ENCODE data around the gene MTFR1L.

Gene MTFR1L

DNA sequence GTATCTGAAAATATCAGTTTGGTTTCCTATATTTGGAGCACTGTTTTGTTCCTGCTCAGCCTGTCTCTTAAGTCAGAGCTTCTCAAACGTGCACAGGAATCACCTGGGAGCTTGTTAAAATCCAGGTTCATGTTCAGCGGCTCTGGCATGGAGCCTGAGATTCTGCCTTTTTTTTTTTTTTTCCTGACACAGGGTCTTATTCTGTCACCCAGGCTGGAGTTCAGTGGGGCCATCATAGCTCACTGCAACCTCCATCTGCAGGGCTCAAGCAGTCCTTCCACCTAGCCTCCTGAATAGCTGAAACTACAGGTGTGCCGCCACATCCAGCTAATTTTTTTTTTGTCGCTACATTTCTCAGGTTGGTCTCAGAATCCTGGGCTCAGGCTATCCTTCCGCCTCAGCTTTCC is 32.0 kb upstream of the MTFR1L start:
- in situ Hi-C loops (cut with HindIII; ENCODE audit: low sequenced_read_pairs) = loop anchor here (5.0 to 25.0 kb wide), 3 partner anchors 35 to 300 kb away; no protein-coding TSS in a partner anchor

DNA sequence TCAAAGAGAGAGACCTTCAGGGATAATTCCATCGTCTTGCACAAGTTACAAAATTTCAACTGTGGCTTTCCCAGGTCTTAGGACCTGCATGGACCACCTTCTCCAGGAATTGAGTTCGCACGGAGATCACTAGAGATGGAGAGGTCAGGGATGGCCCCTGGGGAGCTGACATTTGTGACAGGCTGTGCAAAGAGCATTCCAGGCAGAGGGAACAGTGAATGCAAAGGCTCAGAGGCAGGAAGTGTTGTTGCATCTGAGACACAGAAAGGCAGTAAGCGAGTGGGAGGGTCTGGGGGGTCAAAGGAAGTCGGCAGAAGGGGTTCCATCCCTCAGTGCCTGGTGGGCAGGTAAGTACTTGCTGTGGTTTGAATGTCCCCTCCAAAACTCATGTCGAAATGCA is 29.3 kb upstream of the MTFR1L start:
- in situ Hi-C loops (cut with HindIII; ENCODE audit: low sequenced_read_pairs) = loop anchor here (25.0 kb wide), 1 partner anchor 303 kb away; no protein-coding TSS in a partner anchor

DNA sequence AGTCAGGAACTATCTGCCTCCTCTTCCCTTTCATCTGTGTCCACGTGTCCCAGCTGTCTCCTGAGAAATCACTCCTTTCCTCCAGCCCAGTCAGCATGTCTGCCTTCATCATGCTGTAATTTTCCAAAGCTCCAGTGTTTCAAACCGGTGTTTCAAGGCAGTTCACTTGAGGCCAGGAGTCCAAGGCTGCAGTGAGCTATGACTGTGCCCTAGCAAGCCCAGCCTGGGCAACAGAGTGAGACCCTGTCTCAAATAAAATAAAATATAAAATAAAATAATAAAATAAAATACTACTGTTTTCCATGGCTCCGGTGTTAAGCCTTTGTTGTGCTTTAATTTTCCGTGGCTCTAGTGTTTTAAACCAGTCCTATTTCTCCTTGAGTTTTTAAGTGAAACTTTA is 27.6 kb upstream of the MTFR1L start:
- in situ Hi-C loops (cut with HindIII; ENCODE audit: low sequenced_read_pairs) = loop anchor here (25.0 kb wide), 1 partner anchor 305 kb away; no protein-coding TSS in a partner anchor

DNA sequence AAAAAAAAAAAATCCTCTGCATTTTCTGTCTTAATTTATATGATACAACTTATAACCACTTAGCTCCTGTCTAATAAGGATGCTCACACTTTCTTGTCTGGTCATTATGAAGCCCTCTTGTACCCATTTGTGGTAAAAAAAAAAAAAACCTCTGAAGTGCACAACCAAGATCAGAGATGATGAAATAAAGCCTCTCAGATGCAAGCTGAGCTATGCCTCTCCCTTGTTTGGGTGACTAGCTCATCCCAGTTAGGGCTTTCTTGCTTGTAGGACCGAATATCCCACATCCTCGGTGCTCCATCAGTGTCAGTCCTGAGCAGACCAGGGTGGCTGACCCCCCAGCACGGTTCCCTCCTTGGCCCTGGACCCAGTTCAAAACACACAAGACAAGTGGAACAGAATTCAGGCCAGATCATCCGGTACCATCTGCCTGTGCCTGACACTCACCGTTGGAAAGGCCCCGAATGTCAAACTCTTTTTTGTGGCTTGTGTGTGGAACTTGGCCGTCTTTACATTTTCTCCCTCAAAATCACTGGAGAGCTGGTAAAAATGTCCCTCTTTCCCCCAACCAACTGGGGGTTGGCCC is 26.1 kb upstream of the MTFR1L start:
- in situ Hi-C loops (cut with HindIII; ENCODE audit: low sequenced_read_pairs) = loop anchor here (25.0 kb wide), 1 partner anchor 306 kb away; no protein-coding TSS in a partner anchor

DNA sequence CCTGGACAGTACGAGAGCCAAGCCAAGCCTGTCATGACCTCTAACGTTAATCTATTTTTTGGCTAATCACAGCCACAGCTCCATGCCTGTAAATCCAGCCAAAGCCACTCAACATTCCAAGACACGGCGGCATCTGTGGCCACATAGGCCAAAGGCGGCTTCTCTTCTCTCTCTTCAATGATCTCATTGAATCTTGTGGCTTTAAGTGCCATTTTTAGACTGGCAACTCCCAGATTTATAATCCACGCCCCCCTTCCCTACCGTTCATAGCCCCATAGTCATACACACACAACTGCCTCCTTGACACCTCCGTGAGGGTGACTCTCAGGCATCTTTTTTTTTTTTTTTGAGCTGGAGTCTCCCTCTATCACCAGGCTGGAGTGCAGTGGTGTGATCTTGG is 25.4 kb upstream of the MTFR1L start:
- in situ Hi-C loops (cut with HindIII; ENCODE audit: low sequenced_read_pairs) = loop anchor here (25.0 kb wide), 1 partner anchor 307 kb away; no protein-coding TSS in a partner anchor

DNA sequence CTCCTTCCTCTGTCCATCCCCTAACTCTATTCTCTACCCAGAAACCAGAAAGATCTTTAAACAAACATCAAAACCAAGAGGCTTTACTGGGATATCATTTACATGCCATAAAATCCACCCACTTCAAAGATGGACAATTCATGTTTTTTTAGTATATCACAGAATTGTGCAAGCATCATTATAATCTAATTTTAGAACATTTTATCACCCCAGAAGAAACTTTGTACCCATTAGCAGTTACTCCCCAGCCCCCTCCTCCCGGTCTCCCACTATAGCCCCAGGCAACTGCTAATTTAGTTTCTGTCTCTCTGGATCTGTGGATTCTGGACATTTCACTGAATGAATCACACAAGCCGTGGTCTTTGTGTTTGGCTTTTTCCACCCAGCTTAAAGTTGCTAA is 24.5 kb upstream of the MTFR1L start:
- in situ Hi-C loops (cut with HindIII; ENCODE audit: low sequenced_read_pairs) = loop anchor here (25.0 kb wide), 1 partner anchor 308 kb away; no protein-coding TSS in a partner anchor

DNA sequence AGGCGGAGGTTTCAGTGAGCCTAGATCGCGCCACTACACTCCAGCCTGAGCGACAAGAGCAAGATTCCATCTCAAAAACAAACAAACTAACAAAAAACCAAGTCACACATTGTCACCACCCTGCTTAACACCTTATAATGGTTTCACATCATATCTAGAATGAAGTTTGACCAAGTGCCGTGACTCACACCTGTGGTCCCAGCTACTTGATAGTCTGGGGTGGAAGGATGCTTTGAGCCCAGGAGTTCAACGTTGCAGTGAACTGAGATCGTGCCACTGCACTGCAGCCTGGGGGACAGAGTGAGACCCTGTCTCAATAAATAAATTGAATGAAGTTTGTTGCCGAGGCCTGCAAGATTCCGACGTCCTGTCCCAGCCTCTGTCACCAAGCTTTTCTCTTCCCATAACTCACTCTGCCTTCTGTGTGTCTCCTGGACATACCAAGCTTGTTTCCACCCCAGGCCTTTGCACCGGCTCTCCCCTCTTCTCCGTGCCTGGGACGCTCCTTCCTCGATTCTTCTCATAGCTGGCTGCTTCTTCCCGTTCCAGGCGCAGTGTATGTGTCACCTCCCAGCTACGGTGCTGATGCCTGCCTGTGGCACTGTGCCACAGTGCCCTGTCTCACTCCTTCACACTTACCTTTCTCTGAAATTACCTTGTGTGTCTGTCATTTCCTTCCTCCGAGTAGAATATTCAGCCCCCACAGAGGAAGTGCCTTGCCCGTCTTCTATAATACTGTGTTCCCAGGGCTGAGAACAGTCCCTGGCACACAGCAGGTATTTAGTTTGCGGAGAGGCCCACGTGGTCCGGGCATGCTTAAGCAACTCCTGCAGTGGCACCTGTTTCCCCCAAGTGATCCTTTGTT is 23.6 kb upstream of the MTFR1L start:
- in situ Hi-C loops (cut with HindIII; ENCODE audit: low sequenced_read_pairs) = loop anchor here (25.0 kb wide), 1 partner anchor 309 kb away; no protein-coding TSS in a partner anchor

DNA sequence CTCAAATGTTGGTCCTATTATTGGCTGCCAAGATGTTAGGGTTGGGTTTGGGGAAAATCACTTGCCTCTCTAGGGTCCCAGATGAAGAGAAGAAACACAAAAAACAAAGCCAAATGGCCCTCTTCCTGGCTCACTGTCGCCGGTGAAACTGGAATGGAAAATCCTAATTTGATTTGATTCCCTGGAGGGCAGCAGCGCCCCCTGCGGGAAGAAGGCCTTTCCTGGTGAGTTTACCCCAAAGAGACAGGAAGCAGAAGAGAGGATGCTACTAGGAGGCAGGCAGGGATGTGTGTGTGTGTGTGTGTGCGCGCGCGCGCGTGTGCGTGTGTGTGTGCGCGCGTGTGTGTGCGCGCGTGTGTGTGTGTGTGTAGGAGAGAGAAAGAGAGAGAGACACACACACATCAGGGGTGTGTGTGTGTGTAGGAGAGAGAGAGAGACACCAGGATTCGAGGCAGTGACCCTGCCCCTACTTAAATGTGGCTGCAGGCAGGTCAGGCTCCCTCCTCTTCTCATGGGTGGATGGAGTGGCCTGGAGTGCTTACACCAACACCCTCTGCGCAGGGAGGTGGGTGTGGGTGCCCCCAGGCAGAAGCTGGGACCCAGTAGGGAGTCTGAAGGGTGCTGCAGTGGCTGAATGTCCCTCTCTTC is 22.8 kb upstream of the MTFR1L start:
- in situ Hi-C loops (cut with HindIII; ENCODE audit: low sequenced_read_pairs) = loop anchor here (25.0 kb wide), 1 partner anchor 310 kb away; no protein-coding TSS in a partner anchor

DNA sequence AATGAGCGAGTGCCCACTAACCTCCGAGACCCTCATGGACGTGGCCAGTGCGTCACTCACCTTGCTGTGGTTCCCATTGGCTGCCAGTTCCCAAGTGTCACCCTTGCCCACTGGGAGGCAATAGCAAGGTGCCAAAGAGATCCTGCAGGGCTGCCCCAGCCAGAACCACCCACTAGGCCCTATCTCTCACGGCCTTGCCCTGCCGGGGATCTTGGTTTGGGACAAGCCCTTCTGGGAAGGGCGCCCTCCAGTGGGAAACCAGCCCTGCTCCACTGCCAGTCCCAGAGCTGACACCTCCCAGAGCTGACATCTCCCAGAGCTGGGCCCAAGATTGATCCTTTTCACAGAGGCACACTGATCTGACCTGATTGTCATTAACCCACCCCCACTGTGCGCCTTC is 21.8 kb upstream of the MTFR1L start:
- in situ Hi-C loops (cut with HindIII; ENCODE audit: low sequenced_read_pairs) = loop anchor here (25.0 kb wide), 1 partner anchor 311 kb away; no protein-coding TSS in a partner anchor

DNA sequence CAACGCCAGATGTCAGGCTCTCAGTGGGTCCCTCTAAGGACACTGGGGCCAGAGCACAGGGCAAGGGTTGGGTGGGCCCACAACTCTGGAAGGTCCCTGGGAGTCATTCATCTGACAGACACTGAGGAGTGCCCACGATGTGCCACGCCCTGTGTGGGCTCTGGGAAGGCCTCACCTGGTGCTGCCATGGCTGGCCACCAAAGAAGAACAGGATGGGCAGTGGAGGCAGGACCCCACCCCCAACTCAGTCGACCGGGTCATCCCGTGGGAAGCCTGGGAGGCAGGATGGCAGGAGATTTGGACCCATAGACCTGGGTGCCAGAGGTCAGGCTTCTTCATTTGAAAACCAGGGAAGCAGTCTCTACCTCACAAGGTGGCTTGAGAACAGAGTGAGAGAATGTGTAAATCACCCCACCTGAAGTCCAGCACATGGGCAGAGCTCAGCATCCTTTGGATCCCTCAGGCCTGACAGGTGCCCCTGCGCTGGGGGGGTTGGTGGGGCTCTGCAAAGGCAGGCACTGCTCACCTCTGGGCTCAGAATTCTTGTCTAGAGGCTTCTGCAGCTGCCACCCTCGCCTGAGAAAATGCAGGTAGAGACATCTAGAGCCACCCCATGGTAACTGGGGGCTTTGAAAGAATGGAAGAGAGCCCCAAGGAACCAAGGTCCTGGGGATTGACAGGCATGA is 20.9 kb upstream of the MTFR1L start:
- in situ Hi-C loops (cut with HindIII; ENCODE audit: low sequenced_read_pairs) = loop anchor here (25.0 kb wide), 1 partner anchor 312 kb away; no protein-coding TSS in a partner anchor

DNA sequence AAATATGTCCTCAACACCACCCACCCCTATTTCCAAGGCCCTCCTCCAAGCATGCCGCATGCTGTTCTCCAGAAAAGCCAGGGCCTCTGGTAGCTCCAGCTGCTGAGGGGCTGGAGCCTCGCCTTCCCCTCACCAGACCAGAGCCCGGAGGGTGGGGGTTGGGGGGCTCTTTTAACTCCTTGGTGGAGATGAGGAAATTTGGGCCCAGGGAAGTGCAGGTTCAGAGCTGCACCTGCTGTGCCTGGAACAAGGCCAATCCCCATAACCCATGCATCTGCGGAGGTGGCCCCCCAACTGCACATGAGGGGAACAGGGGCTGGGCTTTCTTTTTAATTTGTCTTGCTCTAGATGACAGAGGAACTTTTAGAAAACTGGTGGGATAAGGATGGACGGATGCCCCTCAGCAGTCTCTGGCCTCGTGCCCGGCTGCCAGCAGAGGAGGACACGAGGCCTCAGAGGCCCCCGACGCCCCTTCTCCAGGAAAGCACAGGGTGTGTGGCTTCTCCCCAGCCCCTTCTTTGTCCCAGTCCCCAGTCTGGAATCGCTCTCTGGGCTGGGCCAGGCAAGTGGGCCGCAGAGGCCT is 20.3 kb upstream of the MTFR1L start:
- in situ Hi-C loops (cut with HindIII; ENCODE audit: low sequenced_read_pairs) = loop anchor here (25.0 kb wide), 1 partner anchor 312 kb away; no protein-coding TSS in a partner anchor

DNA sequence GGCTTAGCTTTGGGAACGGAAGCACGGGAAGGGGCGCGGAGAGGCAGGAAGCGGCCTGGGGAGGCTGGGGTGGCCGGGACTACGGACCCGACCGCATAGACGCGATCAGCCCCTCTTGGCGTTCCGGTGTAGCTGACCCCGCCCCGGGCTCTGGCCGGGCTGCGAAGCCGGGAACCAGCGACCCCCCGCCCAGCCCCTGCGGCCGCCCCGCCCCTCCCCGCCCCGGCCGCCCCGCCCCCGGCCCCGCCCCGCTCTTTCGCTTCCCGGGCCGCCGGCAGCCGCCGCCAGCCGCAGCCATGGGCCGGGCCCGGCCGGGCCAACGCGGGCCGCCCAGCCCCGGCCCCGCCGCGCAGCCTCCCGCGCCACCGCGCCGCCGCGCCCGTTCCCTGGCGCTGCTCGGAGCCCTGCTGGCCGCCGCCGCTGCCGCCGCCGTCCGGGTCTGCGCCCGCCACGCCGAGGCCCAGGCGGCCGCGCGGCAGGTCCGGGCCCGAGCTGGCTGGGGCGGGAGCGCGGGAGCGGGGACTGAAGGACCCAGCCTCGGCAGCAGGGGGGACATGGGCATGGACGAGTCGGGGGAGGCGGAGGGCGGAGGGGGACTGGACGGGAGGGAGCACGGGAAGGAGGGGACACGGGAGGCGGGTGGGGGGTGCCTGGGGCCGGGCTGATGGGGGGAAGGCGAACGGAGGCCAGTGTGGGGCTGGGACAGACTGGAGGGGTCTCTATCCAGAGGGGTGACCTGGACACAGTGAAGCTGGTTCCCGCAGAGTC is 19.6 kb upstream of the MTFR1L start, which contains the start of gene SELENON:
SELENON (plus strand) TSS at position 259 of the 768 bp plus-strand sequence; CDS start at position 297, 38 bp downstream.
- in situ Hi-C loops (cut with HindIII; ENCODE audit: low sequenced_read_pairs) = loop anchor here (25.0 kb wide), 1 partner anchor 313 kb away; no protein-coding TSS in a partner anchor

DNA sequence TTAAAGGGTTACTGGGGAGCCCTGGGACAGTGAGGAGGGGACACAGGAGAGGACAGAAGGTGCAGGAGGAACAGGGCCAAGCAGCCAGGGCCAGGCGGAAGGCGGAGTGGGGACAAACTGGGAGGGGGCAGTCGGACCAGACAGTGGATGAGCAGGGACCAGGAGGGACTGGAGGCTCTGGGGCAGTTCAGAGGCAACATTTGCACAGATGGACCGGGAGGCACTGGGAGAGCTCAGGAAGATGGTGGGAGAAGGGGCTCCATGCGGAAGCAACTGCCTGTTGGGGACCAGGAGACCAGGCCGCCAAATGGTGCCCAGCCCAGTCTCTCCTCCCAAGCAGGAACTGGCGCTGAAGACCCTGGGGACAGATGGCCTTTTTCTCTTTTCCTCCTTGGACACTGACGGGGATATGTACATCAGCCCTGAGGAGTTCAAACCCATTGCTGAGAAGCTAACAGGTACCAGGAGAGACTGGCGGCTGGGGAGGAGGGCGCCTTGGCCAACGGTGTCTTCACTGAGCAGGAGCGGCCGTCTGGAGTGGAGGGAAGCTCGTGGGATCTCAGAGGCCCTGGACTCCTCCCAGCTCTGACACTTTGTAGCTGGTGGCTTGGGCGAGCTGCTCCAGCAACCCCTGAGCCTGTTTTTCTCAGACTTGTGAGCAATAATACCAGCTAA is 18.9 kb upstream of the MTFR1L start:
- in situ Hi-C loops (cut with HindIII; ENCODE audit: low sequenced_read_pairs) = no loop called here

DNA sequence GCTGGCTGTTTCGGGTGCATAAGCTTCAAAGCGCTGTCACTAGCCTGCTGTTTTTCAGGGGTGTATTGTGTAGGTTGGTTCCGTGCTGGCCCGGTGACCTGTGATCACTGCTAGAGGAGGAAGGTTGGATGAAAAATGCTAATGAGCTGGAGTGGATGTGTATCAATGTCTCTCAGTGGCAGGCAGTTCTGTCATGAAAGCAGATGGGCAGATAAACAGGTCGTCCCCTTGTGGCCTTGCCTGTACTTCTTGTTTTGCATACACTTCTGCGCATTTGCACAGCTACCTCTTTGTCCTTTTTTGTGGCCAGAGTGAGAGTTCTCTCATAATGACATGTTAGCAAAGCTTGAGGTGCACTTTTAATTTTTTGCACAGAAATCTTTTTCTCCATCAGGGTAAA is 16.8 kb upstream of the MTFR1L start:
- in situ Hi-C loops (cut with HindIII; ENCODE audit: low sequenced_read_pairs) = no loop called here

DNA sequence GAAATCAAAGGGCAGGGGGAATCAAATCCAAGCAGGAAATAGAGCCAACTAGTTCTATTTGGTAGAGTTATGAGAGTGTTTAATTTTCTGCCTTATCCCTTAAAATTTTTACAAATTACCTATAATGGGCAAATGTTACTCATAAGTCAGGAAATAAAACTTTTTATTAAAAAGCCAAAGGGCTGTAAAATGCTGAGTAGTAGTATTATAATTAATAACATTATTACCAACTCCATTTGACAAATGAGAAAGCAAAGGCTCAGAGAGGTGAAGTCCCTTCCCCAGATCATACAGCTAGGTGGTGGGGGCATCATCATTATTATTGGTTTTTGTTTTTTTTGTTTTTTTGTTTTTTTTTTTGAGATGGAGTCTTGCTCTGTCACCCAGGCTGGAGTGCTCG is 16.4 kb upstream of the MTFR1L start:
- in situ Hi-C loops (cut with HindIII; ENCODE audit: low sequenced_read_pairs) = no loop called here

DNA sequence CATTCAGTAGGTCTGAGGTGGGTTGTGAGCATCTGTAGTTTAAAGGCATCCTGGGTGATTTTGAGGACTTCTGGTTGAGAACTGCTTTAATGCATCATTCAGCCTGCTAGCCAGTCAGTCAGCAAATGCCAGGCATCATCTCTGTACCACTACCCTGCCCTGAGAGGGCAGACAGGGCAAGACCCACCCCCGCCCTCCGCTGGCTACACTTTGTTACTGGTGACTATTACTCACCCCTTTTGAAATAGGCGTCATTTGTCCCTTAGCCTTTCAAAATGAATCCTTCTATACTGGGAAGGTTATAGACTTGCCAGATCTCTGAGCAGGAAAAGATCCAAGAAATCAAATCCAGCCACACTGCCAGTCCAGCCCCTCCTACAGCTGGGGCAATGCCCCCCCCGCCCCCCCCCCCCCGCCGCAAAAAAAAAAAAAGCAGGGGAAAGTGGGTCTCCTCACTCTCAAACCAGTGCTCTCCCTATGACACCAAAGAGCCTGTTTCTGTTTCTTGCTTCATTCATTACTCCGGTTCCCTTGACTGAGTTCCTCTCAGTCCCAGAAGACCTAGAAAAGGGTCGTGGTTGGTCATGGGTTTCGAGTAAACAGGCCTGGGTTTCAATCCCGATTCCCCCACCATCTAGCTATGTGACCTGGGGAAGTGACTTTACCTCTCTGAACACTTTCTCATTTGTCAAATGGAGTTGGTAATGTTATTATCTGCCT is 15.3 kb upstream of the MTFR1L start:
- in situ Hi-C loops (cut with HindIII; ENCODE audit: low sequenced_read_pairs) = no loop called here

DNA sequence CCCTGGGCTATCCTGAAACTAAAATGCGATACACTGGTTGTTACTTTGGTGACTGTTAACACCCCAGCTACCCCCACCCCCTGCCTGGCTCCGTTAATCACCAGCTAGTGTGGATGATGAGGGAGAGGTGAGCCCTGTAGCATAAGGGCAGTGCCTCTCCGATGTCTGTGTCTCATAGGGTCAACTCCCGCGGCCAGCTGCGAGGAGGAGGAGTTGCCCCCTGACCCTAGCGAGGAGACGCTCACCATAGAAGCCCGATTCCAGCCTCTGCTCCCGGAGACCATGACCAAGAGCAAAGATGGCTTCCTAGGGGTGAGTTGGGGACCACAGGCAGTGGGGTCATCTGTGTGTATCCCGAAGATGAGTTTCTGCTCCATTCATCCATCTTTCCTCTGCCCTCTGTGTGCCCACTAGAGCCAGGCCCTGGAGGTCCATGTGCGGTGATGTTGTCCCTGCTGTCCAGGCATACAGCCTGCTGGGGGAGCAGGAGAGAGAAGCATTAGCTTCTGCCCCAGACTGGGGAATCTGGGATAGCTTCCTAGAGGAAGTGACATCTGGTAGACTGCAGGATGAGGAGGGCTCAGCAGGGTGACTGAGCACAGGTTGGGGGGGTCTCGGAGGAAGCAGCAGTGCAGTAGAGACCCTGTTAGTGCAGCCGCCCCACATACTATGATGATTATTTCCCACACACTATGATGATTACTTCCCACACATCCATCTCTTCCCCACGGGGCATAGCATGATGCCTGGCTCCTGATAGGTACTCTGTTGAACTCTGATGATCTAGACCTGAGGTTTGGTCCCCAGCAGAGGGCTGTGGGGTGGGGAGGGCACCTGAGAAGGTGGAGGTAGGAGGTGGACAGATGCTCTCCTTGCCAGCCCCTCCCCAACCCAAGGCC is 14.5 kb upstream of the MTFR1L start:
- in situ Hi-C loops (cut with HindIII; ENCODE audit: low sequenced_read_pairs) = no loop called here
